ENCODE results near the gene ZSWIM1.

Gene ZSWIM1

DNA sequence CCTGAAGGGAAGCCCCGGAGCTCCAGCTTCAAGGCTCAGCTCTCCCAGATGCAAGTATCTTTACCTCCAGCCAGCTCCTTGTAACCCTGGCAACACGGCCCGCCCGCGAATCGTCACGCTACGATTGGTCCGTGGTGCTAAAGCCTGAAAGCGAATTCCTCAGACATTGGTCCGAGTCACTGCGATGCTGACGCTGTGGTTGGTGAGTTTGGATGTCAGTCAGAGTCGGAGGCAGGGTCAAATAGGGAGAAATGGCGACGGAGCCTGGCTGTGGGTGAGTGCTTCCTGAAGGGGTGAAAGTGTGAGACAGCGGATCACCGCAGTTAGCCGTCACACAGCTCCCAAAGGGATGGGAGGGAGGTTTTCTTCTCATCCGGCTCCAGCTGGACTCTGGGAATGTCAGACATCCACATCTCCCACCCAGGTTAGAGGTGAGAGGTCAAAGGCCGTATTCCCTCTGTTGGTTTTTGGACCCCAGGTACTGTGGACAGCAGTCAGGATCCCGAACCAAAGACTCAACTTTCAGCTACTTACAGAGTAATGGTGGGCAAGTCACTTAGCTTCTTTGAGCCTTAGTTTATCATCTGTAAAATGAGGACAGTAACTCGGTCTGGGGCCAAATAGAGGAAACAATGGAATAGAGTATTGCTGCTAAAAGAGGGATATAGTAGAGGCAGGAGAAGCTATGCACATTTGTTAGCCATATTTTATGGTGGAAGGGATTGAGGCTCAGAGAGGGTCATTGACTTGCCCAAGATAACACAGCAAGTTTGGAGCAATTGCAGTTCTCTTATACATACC, at the start of gene ZSWIM1:
ZSWIM1 (plus strand) TSS at position 240 of the 801 bp plus-strand sequence. CDS start 1,366 bp downstream, outside the sequence.
- peak; percentile 97 for DNase-seq (ENCODE audit: low spot score)

DNA sequence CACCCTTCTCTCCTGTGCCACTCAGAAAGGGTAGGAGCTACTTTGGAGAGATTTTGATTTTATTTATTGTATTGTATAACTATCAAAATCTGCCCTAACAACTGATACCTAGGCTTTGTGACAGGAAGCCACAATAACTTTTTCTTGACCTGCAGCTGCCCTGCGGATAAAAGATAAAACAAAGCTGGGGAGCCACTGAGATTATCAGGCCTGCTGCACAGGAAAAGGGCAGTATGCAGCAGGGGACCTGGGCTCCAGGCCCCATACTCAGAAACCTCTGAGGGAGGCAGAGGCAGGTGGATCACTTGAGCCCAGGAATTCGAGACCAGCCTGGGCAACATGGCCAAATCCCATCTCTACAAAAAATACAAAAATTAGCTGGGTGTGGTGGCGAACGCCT, 48.4 kb upstream of the ZSWIM1 start:
- DNase-seq (ENCODE audit: low spot score) = no peak

DNA sequence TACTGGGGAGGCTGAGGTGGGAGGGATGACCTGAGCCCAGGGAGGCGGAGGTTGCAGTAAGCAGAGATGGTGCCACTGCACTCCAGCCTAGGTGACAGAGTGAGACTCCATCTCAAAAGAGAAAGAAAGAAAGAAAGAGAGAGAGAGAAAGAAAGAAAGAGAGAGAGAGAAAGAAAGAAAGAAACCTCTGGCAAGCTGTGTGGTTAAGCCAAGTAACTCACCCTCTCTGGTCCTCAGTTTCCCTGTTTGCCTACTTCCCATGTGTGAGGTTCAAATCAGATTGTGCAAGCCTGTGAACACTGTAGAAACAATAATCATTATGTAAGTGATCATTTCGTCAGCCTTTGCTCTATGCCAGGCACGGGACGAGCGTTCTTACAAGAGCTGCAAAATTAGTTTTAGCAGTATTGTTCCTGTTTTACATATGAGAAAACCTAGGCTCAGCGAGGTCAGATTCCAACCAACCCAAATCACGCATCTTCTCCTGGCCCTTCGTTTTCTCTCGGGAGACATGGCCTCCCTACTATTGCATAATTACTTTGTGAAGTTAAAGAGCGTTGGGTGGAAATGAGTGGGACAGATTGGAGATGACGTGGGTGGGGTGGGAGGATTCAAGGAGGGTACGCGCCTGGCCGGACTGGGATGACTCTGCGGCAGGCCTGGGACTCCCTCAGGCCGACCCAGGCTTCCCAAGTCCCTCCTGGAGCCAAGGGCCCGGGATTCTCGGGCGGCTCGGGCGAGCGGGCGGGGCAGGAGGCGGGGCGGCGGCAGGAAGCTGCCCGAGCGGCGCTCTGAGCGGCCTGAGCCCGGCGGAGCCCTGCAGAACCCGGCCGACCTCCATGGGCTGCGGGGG, 47.8 kb upstream of the ZSWIM1 start, which contains the start of gene SNX21:
SNX21 (plus strand) TSS at position 770 of the 853 bp plus-strand sequence. CDS start 121 bp downstream, outside the sequence.
- DNase-seq (ENCODE audit: low spot score) = peak; percentile 92

DNA sequence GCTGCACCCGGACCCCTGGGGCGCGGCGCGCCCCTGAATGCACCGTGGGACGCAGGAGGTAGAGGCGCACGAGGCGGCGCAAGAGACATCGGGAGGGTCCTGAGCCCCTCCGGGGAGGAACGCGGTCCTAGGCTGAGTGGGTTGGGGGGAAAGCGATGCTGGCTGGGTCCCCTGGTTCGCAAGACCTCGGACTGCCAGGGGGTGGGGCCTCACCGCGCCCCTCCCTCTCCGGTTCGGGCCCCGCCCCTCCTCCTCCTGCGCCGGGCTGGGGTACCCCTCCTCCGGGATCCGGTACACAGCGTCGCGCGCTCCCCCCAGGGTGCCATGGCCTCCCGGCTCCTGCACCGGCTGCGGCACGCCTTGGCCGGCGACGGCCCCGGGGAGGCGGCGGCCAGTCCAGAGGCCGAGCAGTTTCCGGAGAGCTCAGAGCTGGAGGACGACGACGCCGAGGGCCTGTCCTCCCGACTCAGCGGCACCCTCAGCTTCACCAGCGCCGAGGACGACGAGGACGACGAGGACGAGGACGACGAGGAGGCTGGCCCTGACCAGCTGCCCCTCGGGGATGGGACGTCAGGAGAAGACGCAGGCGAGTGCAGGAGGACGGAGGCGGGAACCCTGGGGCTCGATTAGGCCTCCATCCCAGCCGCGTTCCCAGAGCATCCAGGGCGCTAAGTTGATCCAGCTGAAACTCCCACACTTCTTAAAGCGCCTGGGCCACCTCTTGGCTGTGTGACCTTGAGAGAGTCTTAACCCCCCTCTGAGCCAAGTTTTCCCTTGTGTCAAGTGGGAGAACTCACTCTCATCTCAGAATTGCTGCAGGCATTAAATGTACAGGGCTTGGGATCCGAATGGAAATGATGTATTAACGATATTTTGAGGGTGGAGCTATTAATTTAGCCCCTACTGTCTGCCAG, 46.9 kb upstream of the ZSWIM1 start:
- peak; percentile 98 for DNase-seq (ENCODE audit: low spot score)

DNA sequence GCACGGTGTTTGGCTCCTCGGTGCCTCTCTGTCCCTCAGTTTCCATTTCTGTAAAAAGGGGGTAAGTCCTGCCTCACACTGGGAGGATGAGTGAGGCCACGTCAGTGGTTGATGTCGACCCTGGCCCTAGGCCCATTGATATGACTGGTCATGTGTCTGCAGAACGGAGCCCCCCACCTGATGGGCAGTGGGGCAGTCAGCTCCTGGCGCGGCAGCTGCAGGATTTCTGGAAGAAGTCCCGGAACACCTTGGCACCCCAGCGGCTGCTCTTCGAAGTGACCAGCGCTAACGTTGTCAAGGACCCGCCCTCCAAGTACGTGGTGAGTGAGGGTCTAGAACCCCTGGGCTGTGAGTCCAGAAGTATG, 46.2 kb upstream of the ZSWIM1 start:
- DNase-seq (ENCODE audit: low spot score) = no peak

DNA sequence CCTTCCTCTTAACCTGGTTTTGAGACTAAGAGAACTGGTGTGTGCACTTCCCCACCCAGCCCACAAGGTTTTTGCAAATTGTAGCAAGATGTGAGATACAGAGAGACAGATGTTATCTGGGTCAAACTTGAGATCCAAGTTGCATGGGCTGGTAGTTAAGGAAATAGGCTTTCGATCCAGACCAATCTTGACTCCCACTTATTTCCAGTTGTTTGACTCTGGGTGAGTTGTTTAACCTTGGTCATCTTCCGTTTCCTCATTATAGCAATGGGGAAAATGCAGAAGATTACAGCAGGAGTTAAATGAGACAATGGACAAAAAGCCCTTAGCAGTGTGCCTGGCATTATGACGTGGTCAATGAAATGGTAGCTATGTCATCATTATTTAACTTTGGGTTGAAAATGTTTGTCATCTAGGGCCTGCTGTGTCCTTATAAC, 45.7 kb upstream of the ZSWIM1 start:
- DNase-seq (ENCODE audit: low spot score) = no peak

DNA sequence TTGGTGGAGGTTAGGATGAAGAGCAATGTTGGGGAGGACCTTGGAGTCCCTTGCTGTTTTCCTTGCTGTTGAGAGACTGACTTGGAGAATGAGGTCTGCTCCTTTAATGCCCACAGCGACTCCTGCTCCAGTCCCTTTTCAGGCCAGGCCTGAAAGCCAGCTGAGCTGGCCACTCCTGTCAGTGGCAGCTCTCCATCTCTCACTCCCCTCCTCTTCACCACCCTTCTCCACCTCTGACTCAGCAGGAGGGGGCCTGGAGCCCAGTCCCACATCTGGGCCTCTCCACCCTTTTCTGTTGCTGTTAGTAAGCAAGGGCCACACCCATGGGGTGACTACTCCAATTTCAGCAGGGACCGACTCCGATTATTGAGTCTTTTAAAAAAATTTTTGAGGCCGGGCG, 45.2 kb upstream of the ZSWIM1 start:
- no peak for DNase-seq (ENCODE audit: low spot score)

DNA sequence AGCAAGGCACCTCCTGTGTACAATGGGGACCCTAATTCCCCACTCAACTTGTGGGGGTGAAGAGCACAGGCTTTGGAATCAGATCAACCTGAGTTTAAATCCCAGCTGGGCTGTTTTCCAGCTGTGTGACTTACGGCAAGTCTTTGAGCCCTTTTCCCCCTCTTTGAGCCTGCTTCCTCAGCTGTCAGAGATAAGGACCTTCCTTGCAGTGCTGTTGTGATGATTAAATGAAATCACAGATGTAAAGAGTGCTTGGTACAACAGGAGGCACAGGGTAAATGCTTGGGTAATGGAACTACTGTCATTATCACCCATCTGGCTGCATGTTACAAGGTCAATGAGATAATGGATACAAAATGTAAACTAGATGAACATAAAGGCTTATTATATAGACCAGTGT, 44.2 kb upstream of the ZSWIM1 start:
- no peak for DNase-seq (ENCODE audit: low spot score)

DNA sequence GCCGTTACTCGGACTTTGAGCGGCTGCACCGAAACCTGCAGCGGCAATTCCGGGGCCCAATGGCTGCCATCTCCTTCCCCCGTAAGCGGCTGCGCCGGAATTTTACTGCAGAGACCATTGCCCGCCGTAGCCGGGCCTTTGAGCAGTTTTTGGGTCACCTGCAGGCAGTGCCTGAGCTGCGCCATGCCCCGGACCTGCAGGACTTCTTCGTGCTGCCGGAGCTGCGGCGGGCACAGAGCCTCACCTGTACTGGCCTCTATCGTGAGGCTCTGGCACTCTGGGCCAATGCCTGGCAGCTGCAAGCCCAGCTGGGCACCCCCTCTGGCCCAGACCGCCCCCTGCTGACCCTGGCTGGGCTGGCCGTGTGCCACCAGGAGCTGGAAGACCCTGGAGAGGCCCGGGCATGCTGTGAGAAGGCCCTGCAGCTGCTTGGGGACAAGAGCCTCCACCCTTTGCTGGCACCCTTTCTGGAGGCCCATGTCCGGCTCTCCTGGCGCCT, 40.3 kb upstream of the ZSWIM1 start:
- no peak for DNase-seq (ENCODE audit: low spot score)

DNA sequence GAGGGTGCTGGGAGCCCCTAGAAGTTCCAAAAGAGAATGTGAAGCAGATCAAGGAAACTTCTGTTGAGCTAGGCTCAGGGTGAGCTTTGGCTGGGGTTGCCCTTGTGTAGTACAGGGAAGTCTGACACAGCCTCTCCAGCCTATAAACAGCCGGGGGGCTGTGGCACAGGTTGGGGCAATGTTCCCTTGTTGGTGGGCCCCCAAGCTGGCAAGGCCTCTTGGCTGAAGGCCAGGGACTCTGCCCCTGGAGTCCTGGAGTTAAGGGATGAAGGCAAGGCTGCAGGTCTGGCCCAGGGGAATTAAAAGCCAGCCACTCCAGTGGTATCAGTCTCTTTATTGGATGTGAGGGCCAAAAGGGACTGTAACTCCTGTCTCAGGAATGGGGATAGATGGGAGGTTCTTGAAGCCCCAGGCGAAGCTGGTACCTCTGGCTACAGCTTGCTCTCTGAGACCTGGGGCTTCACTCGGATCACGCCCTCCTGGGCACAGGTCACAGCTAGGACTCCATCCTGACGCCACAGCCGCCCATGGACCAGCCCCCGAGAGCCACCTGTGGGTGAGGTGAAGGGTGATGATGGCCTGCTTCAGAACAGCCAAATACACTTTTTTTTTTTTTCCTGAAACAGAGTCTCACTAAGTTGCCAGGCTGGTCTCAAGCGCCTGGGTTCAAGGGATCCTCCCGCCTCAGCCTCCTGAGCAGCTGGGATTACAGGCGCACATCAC, 39.5 kb upstream of the ZSWIM1 start:
- DNase-seq (ENCODE audit: low spot score) = no peak

DNA sequence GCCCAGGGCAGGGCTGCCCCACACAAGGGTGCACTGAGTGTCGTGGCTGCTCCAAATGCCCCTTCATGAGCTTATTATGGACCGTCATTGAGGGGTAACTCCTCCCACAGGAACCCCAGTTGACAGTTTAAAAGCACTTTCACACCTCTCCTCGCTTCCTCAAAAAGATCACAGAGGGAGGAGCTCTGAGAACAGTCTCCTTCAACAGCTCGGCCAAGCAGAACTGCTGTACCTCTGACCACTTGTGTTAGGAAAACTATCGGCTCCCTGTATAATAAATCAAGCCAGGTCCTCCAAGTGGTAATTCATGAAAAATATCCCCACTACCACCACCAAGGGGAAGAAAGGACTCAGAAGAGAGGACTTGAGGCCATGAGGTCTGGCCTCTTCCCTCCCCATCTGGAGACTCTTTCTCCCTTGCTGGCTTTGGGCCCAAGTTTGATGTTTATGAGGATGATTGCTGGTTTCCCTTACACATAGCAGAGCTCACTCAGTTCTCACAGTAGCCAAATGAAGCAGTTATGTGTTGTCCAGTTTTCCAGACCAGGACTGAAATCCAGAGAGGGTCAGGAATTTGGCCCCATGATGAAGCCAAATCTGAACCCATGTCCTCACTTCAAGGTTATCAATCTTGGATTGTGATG, 38.7 kb upstream of the ZSWIM1 start:
- no peak for DNase-seq (ENCODE audit: low spot score)

DNA sequence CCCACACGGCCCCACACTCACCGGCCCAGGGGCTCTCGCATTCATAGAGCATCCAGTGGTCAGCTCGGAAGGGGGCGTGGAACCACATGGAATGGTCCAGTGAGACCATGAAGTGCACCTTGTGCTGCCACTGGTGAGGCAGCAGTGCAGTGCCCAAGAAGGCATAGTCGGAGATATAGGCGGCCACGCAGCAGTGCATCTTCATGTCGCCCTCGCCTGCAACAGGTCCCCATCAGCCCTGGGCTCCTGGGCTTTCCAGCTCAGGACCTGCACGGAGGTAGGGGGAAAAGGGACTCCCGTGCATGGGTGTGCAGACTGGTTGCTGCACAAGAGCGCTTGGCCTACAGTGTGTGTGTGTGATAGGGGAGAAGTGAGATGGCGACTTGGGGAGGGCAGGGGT, 37.5 kb upstream of the ZSWIM1 start:
- DNase-seq (ENCODE audit: low spot score) = no peak

DNA sequence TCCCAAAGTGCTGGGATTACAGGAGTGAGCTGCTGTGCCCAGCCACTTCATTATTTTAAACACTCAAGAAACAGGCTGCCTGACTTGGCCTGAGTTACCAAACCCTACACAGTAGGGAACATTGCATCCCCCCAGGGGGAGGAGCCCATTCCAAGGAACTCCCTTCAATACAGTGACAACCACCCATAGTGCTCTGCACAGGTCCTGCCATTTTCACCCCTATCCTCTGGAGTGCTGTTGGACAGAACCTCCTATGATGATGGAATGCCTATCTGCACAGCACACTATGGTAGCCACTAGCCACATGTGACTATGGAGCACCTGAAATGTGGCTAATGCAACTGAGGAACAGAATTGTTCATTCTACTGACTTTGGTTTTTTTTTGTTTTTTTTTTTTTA, 35.6 kb upstream of the ZSWIM1 start:
- no peak for DNase-seq (ENCODE audit: low spot score)

DNA sequence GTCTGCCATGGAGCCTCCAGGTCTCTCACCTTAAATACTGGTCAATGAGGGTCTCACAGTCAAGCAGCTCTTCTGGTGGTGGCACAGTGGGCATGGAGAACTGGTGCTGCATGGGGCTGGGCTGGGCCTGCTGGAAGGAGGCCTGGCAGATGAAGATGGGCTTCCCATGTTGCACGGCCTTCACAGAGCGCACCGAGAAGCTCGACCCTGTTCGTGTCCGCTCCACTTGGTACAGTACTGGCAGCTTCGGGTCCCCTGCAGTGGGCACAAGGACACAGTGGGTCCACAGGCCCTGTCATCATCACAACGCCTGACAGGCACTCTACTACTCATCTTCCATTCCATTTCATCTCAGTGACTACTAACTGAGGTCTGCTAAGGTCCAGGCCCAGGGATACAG, 32.6 kb upstream of the ZSWIM1 start:
- DNase-seq (ENCODE audit: low spot score) = no peak

DNA sequence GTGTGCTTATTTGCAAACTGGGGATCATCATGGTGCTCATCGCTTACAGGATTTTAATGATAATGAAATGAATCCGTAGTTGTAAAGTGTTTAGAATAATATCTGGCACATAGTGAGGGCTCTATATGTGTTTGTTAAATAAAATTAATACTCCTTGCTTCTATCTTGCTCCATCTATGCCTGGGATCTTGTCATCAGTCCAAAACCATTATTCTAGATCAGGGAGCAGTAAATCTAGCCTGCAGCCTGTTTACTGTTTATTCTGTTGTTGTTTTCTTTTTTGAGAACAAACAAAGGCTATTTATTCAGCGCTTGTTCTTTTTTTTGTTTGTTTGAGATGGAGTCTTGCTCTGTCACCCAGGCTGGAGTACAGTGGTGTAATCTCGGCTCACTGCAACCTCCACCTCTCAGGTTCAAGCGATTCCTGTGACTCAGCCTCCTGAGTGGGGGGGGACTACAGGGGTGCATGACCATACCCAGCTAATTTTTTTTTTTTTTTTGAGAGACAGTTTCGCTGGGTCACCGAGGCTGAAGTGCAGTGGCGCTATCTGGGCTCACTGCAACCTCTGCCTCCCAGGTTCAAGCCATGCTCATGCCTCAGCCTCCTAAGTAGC, 32.0 kb upstream of the ZSWIM1 start:
- no peak for DNase-seq (ENCODE audit: low spot score)

DNA sequence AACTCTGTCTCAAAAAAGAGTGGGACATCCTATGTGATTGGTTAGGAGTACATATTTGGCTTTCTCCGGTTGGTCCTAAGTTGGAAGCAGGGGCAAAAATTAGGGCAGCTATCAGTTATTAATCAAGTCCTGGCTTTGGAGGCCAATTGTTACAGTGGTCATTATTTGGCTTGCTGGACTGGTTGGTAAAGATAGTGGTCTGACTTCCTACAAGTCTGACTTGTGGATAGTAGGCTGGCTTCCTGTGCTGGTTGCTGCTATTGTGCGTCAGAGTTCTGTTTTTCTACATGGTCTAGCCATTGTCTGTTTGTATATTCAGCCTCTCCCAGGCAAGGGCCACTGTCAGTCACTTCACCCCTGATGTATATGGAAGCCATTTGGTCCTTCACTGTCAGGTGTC, 30.8 kb upstream of the ZSWIM1 start:
- DNase-seq (ENCODE audit: low spot score) = no peak

DNA sequence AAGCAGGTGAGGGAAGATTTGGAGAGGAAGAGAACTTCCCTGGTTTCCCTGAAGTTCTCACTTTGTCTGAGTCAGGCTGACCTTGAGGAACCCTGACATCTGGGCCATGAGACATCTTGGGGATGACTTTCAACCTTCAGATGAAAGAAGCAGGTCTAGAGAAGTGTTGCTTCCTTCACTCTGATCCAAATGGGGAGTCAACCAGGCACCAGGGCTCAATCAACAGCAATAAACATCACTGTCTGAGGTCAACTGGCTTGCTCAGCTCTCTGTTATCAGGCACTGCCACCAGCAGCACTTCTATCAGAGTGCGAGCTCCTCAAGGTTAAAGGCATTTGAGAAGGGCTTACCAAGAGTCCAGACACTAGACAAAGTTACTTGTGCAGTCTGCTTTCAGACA, 30.1 kb upstream of the ZSWIM1 start:
- DNase-seq (ENCODE audit: low spot score) = no peak

DNA sequence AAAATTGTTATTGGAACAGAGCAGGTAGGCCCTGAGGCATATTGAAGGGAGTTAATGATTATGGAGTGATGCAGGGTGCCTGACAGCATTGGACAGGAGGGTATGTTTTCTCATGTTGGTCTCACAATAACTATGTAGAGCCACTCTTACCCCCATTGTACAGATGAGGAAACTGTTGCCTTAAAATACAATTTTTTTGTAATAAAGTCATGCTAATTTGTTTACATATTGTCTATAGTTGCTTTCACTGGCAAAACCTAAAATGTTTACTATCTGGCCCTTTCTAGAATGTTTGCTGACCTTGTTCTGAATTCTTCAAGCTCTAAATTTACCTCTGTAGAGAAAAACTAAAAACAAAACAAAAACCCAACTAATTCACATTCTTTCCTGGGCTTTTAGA, 29.5 kb upstream of the ZSWIM1 start:
- no peak for DNase-seq (ENCODE audit: low spot score)

DNA sequence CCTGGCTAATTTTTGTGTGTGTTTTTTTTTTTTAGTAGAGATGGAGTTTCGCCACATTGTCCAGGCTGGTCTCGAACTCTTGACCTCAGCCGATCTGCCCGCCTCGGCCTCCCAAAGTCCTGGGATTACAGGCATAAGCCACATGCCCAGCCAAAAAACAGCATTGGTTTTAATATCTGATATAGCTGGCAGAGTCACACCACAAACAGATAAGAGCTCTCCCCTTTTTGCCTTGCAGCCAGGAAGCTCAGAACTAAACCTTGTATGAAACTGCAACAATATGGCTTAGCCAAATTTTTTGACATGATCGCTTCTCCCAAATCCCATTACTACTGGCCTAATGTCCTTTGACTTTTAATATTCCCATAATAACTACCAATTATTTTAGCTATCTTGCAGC, 28.7 kb upstream of the ZSWIM1 start:
- no peak for DNase-seq (ENCODE audit: low spot score)

DNA sequence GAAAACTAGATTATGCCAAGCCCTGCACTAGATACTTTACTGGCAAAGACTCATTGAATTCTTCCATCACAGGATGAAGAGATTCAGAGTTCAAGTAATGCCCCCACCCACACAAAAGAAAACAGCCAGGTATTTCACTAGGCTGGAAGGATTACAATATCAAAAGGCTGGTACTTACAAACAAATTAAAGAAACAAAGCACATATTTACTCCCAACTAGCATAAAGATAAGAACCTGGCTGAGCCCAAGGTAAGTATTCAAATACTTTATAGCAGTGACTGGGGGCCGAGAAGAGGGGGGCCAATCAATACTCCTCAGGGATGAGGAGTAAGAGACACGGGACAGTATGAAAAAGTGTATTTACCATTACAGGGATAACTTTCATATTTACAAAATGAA, 27.5 kb upstream of the ZSWIM1 start:
- peak; percentile 24 for DNase-seq (ENCODE audit: low spot score)
